Measurements from ENCODE around the gene GINS2.

Gene GINS2

DNA sequence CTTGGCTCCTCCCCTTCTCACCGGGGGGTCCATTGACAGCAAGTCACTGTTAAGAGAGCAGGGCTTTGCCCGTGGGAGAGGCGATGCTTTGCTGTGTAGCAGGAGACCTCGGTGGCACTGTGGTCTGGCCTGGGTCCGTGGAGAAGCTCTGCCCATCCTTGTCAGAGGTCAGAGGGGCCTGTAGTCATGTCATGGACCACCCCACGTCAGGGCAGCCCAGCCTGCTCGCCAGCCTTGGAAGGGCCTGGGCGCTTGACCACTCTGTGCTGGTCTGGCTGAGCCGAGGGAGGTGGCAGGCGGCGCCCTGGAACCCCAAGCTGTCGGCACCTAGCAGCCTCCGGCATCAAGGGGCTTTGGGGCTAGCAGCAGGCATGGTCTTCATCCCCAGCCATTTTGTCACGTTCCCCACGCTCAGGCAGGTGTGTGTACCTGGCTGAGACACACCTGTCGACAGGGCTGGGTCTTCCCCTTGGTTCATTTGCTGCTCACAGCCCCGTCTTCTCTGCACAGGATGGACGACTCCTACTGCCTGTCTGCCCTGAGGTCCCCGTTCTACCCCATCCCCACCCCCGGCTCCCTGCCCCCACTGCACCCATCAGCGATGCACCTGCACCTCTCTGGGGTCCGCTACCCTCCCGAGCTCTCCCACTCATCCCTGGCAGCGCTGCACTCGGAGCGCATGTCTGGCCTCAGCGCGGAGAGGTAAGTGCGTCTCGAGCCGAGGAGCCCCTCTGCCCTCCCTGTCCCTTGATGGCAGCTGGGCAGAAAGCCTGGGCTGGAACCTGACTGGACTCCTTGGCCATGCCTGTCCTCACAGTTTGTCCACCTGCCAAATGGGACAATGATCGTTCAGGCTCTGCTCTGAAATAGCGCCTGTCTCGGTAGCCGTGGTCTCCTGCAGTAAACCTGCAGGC, 33.3 kb downstream of the GINS2 start:
- no peak for DNase-seq (ENCODE audit: low spot score)
- FAIRE-seq, result no peak

DNA sequence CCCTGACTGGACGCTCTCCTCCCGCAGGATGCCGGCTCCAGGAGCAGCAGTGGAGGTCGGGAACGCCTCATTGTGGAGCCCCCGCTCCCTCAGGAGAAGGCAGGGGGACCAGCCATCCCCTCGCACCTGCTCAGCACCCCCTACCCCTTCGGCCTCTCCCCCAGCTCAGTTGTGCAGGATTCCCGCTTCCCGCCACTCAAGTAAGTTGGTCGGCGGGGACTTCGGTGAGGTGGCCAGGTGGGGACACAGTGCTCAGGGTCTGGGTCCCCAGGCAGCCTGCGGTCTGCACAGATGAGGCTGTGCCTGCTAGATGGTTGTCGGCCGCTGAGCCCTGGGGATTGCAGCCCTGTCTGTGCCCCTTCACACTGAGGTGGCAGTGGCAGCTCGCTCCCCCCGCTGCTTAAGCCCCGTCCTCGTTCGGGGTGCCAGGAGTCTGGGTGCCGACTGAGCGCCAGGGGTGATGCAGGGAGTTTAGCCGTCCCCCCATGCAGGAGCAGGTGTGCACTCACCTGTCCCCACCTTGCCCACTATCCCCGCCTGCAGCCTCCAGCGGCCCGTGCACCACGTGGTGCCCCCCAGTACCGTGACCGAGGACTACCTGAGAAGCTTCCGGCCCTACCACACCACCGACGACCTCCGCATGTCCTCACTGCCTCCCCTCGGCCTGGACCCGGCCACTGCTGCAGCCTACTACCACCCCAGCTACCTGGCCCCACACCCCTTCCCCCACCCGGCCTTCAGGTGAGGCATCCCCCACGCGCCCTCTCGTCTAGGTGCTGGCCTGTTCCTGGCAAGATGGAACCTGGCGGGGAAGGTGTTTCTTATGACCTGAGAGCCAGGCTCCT, 34.3 kb downstream of the GINS2 start:
- no peak for DNase-seq (ENCODE audit: low spot score)
- FAIRE-seq, result no peak

DNA sequence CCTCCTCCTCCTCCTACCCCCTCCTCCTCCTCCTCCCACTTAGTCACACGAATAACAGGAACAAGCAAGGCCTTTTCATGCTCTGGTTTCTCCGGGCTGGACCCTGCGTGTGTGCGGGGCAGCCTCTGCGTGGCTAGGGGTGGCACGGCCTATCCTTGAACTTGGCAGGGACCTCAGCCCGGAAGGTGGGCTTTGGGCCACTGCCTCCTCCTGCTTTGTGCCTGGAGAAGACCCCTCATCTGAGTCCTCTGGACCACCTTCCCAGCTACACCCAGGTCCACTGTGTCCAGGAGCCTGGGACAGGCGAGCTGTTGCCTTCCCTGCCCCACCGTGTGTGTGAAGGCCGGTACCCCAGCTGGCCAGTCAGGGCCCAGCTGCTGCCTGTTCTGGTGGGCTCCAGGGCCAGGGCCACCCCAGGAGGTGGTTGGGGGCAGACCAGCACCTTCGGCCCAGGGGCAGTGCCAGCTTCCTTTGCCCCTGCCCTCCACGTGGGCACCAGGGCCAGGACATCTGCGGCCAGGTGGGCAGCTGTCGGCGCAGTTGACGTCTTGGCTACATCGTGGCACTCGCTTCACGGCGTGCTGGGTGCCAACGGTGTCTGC, 35.4 kb downstream of the GINS2 start:
- peak; percentile 10 for DNase-seq (ENCODE audit: low spot score)

DNA sequence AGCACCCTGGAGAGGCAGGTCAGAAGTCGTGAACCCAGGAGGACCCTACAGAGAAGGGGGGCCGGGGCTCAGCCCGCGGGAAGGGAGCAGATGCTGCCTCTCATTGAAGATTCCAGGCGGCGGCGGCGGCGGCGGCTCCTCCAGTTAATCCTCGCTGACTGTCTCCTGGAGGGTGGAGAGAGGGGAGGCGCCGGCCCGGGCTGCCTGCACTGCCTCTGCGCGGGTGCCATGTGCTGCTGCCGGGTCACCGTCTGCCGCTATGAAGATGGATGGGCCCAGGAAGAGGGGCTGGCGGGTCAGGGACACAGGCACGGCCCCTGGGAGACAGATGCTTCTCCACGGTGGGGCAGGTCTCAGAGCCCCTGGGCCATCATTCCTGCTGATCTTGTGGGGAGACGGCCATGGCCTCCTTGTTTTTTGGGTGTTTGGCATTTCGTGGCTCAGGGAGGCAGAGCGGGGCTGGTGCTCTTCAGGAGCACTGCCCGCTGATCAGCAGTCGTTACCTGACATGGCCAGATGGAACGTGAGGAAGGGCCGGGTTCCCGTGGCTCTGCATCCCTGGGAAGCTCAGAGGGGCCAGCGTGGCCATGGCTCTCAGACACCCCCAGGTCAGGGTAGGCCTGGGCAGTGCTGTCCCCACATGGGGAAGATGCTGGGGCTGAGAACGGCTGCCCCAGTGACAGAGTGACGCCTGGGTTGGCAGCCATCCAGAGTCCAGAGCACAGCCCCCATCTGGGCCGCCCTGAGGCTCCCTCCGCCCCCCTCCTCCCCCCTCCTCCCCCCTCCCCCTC, 36.1 kb downstream of the GINS2 start:
- DNase-seq (ENCODE audit: low spot score), result no peak
- FAIRE-seq, result no peak

More for the DNA sequence above, 35.4 kb downstream of the GINS2 start:
- no peak for FAIRE-seq

DNA sequence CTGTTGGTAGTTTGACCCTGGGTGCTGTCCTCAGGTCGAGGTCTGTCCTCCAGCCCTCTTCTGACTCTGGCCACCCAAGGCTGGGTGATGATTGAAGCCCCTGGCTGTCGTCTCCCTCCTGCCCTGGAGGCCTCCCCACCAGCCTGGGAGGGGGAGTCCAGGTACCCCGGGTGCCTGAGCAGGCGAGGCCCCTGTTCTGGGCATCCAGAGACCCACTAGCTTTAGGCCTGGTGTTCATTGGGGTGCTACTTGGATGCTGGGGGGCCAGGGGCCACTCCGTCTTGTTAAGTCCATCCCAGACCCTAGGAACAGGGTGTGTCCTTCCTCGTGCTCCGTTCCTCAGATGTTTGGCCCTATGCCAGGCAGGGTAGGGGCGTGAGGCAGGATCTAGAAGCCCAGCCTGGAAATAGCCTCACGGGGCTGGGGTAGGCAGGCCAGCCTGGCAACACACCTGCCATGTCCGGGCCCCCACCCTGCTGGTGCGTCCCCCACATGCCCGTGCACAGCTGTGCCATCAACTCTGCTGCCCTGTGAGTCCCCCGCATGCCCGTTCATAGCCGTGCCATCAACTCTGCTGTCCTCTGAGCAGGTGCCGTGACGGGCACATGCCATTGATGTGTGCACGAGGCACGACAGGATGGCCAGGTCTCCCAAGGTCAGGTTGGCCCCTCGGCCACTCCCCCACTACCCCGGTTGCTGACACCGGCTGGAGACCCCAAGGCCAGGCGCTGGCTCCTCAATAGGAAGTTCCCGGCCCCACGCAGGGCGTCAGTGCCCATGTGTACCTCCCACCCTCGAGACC, 36.9 kb downstream of the GINS2 start:
- no peak for DNase-seq (ENCODE audit: low spot score)
- FAIRE-seq, result no peak

DNA sequence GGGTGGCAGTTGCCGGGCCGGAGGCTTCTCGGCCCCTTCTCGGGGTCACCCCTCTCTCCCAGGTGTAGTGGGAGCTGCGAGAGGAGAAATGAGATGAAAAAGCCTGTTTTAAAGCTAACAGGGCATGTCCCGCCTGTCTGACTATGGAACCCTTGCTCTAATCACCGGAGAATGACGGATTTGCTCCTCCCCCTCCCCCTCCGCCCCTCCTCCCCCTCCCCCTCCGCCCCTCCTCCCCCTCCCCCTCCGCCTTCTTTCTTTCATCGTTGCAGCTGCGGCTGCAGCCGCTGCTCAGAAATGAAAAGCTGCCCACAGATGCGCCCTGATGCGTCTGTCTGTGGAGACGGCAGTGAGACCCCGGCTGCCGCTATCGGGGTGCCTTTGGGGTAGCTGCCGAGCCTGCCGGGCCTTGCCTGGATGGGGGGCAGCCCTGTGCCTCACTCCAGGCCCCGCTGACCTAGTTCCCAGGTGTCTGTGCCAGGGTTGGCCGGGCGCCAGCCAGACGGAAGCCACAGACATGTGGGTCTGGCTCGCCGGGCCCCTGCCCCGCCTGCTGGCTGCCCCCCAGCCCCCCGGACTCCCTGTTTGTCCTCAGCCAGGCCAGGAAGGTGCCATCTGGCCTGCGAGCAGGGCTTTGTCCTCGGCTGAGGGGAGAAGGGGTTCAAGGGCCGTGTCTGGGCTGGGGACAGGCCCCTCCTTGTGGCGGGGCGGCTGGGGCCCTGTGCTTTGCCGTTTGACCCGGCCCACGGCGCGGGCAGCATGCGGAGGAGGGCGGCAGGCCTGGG, 37.7 kb downstream of the GINS2 start:
- FAIRE-seq (no peak), DNase-seq (ENCODE audit: low spot score) (no peak)

DNA sequence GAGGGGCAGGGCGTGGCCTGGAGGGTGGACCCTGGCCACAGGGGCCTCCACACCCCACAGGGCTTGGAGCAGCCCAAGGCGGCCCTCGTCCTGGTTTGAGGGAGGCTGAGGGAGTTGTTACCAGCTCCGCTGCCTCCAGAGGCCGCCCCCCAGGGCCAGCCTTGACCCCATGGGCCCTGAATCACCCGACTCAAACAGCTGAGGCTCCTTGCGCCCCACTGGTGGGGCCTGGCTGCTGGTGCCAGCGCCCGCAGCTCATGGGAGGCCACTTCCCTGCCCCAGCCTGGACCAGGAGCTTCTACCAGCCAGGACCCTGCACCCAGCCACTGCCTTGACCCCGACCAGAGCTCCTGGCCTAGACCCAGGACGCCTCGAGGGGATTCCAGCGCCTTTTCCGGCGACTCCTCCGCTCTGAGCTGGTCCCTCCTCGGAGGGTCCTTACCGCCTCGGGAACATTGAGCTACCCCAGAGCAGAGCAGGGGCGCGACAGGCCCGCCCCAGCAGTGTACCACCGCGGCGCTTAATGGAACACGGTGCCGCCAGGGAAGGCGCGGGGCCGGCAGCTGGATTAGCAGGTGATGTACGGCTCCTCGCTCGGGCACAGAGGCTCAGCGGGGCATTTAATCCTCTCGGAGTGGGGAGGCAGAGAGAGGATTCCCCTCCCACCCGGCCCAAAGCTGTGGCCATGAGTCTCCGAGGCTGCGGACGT, 38.5 kb downstream of the GINS2 start:
- DNase-seq (ENCODE audit: low spot score), result no peak
- no peak for FAIRE-seq

DNA sequence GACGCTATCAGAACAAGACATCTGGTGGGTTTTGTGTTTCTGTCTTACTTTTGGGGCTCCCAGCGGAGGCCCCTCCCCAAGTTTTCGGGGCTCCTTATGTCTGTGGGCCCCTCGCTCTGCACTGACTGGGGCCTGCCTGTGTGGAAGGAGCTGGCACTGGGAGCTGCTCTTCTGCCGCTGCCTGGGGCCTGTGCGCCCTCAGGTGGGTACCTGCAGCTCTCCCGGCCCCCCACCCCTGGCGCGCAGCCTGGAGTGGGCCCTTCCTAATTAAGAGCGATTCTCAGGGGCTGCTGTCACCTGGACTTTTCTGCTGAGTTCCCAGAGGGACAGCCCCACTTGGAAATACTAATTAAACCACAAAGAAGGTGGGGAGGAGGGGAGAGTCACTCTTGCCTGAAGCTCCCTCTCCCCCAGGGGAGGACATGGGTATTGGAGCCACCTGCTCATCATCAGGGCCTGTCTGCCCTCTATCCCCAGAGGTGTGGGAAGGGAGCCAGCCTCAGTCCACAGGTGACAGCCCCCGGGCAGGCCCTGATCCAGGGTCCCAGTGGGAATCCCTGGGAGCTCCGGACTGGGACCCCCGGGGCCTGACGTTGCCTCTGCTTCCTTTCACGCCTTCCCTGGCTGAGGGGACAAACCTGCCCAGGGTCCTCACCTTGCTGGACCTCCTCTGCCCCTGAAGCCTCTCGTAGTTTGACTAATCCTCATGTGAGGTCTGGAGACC, 39.2 kb downstream of the GINS2 start:
- FAIRE-seq (no peak), DNase-seq (ENCODE audit: low spot score) (no peak)

DNA sequence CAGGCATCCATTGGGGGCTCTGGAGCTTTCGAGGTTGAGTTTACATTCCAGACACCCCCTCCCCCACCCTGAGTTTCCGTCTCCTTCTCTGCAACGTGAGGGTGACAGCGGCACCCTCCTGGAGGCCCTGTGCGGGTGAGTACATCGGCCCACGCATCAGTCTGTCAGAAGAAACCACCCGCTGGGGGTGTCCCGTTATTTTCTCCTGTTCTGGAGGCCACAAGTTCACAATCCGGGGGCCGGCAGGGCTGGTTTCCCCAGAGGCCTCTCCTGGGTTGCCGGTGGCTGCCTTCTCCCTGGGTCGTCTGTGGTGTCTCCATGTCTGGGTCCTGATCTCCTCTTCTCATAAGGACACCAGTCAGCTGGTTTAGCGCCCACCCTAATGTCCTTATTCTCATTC, 39.9 kb downstream of the GINS2 start:
- FAIRE-seq (no peak), DNase-seq (ENCODE audit: low spot score) (no peak)

DNA sequence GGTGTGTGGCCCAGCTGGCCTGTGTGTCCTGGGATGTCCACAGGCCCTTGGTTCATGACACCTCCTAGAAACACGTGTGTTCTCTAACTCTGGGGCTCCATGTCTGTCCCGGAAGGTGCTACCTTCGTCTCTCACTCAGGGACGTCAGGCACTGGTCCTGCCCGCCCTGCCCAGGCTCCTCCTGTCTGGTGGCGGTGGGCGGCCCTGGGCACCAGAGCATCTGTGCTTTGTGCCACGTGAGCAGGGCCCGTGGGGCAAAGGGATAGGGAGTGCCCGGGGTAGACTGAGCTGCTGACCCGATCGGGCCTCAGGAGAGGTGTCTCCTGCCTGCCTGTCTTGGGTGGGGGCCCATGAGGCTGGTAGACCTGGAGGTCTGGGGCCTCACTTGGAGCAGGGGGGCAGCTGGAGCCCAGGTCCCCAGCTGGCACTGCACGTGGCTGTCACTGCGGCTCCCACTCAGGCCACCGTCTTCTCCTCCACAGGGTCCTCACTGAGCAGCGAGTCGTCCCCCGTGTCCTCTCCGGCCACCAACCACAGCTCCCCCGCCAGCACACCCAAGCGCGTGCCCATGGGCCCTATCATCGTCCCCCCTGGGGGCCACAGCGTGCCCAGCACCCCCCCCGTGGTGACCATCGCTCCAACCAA, 40.6 kb downstream of the GINS2 start:
- FAIRE-seq, result no peak
- DNase-seq (ENCODE audit: low spot score), result no peak

DNA sequence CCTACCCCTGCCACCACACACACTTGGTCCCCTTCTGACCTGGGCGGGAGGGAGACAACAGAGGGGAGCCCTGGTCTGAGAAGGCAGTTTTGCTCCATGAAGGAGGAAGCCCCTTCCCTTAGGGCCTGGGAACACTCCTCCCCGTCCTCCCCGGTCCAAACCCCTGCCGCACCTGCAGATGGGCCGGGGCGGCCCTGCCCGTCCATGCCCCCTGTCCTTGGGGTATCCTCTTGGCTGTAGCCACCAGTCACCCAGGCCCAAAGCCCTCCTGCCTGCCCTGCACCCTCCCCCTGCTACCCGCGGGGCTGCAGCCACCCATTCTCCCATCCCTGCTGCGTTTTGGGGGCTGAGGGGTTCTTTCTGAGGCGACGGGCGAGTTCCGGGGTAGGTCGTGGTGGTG, 41.8 kb downstream of the GINS2 start:
- DNase-seq (ENCODE audit: low spot score) (no peak), FAIRE-seq (no peak)

DNA sequence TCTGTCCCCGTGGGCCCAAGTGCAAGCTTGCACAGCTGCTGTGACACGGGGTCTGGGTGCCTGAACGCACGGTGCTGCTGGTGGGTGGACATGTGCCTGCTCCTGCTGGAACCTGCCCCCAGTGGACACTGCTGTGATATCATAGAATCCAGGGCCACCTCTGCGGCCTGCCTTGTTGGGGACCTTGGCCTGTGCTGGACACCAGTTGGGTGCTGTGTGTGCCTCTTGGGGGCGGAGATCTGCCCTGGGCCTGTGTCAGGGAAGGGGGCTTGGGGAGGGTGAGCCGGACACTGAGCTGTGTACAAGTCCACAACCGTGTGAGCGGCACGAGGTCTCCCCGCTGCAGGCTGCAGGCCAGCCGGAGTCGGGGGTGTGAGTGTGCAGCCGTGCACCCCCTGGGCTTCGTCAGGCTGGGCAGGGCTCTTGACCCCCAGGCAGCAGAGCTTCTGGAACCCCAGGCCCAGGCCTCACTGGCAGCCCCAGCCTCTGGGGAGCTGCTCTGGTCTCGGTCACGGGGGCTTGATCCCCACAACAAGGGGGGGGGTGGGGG, 42.3 kb downstream of the GINS2 start:
- no peak for FAIRE-seq
- no peak for DNase-seq (ENCODE audit: low spot score)

DNA sequence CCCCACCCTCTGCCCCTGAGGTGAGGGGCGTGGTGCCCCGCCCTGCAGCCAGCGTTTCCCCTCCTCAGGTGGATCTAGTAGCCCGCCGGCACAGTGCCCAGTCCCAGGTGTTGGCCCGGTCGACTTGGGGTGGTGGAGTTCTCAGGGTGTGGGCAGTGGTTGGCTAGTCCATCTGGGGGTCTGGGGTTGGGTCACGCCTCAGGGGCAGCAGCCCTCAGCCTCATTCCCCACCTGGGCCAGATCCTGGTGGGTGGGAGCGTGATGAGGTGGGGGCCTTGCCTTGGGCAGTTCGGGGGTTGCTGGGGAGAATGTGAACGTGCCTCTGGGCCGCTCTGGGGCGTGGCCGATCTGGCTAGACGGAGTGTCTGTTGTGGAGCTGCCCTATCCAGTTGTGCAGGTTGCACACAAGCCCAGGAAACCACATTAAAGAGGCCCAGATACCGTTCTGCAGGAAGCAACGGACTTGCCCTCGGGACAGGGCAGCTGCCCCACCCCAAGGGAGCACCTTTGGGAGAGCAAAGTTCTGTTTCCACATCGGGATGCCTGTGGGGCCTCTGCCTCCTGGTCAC, 43.6 kb downstream of the GINS2 start:
- FAIRE-seq, result no peak
- no peak for DNase-seq (ENCODE audit: low spot score)

DNA sequence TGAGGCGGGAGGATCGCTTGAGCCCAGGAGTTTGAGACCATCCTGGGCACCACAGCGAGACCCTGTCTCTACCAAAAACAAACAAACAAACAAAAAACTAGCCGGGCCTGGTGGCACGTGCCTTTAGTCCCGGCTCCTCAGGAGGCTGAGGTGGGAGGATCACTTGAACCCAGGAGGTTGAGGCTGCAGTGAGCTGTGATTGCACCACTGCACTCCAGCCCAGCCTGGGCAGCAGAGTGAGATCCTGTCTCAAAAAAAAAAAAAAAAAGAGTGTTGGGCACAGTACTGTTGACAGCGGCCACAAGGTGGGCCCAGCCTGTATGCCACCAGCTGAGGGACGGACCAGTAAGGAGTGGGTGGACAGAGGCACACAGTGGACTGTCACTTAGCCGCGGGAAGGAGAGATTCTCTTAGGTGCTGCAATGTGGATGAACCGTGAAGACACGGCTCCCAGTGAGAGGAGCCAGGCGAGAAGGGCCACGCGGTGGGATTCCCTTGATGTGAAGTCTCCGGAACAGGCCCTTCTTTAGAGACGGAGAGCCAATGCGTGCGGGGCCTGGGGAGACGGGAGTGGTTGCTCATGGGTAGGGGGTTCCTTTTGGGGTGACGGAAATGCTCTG, 44.6 kb downstream of the GINS2 start:
- no peak for FAIRE-seq
- DNase-seq (ENCODE audit: low spot score), result no peak

DNA sequence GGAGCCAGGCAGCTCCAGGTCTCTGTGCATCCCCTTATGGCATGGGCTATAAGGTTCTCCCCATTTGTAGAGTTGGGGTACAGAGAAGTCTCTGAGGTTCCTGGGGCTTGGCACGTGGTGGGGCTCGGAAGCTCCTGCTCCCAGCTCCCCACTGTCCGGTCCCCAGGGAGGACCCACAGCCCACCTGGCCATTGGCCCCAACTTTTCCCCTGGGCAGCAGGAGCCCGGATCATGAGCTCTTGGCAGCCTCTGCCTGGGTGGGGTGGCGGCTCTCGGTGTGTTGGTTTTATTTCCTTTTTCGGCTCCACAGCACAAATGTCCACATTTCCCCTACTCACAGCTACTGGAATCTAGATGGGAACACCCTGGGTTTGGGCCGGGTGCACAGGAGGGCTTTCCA, 45.1 kb downstream of the GINS2 start:
- FAIRE-seq (no peak), DNase-seq (ENCODE audit: low spot score) (no peak)

DNA sequence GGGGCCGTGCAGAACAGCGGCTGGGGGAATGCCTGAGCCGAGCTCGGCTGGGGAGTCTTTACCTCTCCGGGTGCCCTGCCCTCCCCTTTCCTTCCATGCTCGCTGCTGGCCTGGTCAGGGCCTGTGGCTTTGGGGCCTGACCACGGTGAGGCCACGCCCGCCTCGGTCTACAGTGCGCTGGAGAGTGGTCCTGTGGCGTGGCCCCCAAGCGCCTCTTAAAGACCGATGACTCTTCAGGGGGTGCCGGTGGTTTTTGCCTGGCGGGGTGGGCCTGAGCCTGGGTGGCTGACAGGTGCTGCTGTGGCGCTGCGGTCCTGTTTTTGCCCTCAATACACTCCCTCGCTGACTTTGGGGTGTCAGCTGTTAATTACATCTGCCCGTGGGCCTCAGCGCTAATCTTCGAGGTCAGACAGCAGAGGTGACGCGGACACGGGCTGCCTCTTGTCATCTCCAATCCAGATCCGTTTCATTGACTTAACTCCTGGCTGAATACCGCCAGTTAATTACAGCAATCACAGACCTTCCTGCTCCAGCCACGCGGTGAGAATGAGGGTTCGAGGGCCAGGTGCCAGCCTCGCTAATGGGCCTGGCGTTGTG, 45.9 kb downstream of the GINS2 start:
- FAIRE-seq, result no peak
- DNase-seq (ENCODE audit: low spot score), result no peak
